ENCODE results near the gene COL4A2. TPM values are rescaled to one million over a fixed set of nuclear protein-coding genes. Genes with fewer than 3 reads are reported as not detected.

The COL4A2 gene
- total RNA-seq, 4 donors from 2014 or later: 419 to 931 (median 555) TPM

DNA sequence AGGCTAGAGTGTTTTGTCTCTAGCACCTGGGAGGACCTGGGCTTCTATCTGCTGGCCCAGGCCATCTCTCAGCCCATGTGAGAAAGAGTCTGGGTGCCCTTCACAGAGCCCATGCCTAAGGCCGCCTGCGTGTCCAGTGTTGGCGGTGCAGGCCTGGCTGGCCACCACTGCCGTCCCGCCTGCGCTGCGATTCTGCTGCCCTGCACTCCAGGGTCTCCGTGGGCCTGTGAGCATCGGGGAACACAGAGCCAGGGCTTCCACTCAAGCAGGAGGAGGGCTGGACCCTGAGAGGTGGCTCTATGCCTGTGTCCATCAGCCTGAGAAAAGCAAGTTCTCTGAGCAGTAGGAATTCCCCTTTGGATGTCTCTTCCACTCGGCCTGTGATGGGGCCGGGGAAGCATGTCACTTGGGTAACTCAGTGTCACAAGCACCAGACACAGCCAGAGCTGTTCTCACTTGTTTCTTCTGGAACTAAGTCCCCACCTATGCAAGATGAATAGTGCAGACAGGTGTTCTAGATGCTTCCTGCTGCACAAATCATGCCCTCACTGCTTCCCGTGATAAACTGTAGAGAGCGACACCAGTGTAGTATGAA, 160.5 kb downstream of the COL4A2 start:
- peaks cover 0 to 21% (median 20%) of the 10 kb centered on the region in 4 donors for H3K4me1 ChIP-seq
- no peaks in the 10 kb centered on the region for H3K9me3 ChIP-seq
- intact Hi-C loops (cut with DNase I): no loop called here
- TF ChIP-seq POLR2A (IDR thresholded peaks at IDR 0.05; ENCODE audit: low read depth) (no peak), POLR2AphosphoS5 (IDR thresholded peaks at IDR 0.05) (no peak), EP300 (IDR thresholded peaks at IDR 0.05) (no peak)
- TF ChIP-seq, protein P1, sequence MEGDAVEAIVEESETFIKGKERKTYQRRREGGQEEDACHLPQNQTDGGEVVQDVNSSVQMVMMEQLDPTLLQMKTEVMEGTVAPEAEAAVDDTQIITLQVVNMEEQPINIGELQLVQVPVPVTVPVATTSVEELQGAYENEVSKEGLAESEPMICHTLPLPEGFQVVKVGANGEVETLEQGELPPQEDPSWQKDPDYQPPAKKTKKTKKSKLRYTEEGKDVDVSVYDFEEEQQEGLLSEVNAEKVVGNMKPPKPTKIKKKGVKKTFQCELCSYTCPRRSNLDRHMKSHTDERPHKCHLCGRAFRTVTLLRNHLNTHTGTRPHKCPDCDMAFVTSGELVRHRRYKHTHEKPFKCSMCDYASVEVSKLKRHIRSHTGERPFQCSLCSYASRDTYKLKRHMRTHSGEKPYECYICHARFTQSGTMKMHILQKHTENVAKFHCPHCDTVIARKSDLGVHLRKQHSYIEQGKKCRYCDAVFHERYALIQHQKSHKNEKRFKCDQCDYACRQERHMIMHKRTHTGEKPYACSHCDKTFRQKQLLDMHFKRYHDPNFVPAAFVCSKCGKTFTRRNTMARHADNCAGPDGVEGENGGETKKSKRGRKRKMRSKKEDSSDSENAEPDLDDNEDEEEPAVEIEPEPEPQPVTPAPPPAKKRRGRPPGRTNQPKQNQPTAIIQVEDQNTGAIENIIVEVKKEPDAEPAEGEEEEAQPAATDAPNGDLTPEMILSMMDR (IDR thresholded peaks at IDR 0.05): no peak
- DNase-seq (ENCODE audit: extremely low spot score): no peak
- H3K27ac ChIP-seq (replicated peaks in 1 of 4): no peak overlapping the region
- 93% methylated on average over 12 of the region's 13 CpGs for WGBS
- H3K27me3 ChIP-seq: no peaks in the 10 kb centered on the region
- H3K4me3 ChIP-seq: no peak overlapping the region
- peaks cover 31 to 100% (median 97%) of the 10 kb centered on the region in 4 donors for H3K36me3 ChIP-seq

DNA sequence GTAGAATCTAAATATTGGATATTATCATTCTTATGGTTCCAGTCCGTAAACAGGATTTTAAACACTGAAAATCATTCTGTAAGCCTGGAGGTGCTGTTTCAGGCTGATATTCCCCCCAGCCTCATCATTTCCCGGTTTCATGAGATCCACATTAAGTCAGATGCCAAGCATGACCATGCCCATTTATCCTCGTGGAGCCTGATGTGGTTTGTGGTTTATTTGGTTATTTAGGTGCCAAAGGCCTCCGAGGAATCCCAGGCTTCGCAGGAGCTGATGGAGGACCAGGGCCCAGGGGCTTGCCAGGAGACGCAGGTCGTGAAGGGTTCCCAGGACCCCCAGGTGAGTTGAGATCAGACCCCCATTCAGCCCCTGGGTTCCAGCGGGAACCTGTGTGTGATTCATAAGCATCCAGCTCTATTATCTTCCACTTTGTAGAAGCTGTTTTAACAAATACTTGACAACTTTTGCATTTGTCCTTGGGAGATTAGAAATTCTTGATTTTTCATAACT, 162.0 kb downstream of the COL4A2 start:
- Histone ChIP-seq H3K27ac (replicated peaks in 1 of 4) (peak overlapping the region in 1 of 4 donors; percentile 7), H3K27me3 (no peaks in the 10 kb centered on the region), H3K4me1 (peaks cover 0 to 21% (median 19%) of the 10 kb centered on the region in 4 donors), H3K36me3 (peaks cover 34 to 100% (median 97%) of the 10 kb centered on the region in 4 donors), H3K9me3 (no peaks in the 10 kb centered on the region), H3K4me3 (no peak overlapping the region)
- no peak for DNase-seq (ENCODE audit: extremely low spot score)
- 84% methylated on average over 8 of the region's 8 CpGs for WGBS
- intact Hi-C loops (cut with DNase I): no loop called here
- TF ChIP-seq EP300 (IDR thresholded peaks at IDR 0.05): no peak
- TF ChIP-seq POLR2A (IDR thresholded peaks at IDR 0.05; ENCODE audit: low read depth): no peak
- no peak for TF ChIP-seq POLR2AphosphoS5 (IDR thresholded peaks at IDR 0.05)
- TF ChIP-seq, protein P1 (IDR thresholded peaks at IDR 0.05): no peak

DNA sequence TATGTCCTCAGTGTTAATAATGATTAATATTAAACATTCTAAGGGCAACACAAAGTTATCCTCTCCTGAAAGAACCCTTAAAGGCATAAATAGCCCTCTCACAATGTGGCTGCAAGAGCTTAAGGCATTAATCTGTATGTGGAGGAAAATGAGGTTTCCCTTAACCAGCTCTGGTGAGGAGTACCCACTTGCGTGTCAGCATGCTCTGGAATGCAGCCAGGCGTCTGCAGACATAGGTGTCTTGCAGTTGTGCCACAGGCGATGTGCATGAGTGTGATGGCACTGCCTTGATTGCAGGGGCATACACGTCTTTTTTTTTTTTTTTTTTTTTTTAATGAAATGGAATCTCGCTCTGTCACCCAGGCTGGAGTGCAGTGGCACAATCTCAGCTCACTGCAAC, 162.5 kb downstream of the COL4A2 start:
- H3K4me3 ChIP-seq: no peak overlapping the region
- H3K9me3 ChIP-seq: no peaks in the 10 kb centered on the region
- peaks cover 40 to 100% (median 97%) of the 10 kb centered on the region in 4 donors for H3K36me3 ChIP-seq
- H3K27me3 ChIP-seq: no peaks in the 10 kb centered on the region
- H3K4me1 ChIP-seq: peaks cover 0 to 21% (median 18%) of the 10 kb centered on the region in 4 donors
- no peak for TF ChIP-seq POLR2AphosphoS5 (IDR thresholded peaks at IDR 0.05)
- WGBS: 80% methylated on average over 5 of the region's 5 CpGs
- intact Hi-C loops (cut with DNase I): no loop called here
- DNase-seq (ENCODE audit: extremely low spot score): no peak
- H3K27ac ChIP-seq (replicated peaks in 1 of 4): no peak overlapping the region

DNA sequence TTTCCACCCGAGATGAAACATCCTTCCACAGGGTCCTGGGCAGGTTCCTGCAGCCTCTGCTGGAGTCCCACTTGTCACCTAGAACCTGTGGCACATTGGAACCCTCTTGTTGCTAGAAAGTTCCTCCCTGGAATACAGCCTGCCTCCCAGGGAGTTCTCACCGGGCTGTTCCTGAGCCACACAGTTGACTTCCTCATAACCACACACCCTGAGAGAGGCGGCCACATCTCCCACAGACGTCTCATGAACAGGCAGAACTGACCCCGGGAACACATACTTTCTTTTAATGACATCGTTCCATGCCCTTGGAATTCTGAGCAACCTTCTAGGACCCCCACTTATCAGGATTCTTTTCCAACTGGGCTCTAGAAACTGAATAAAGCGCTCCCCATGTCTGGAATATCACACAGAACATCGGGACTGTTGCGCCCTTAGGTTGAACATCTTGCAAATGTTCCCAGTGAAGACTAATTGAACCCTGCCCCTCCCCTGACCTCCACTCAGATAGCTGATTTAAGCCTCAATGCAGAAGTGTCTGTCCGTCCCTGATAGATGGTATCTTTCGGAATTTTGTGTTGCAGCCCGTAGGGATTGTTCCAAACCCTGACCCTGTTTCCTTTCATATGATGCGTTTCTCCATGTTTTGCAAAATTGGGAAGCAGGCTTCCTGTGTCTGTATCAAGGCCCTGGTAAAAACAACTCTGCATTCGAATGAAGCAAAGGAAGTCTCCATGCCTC, 163.4 kb downstream of the COL4A2 start:
- H3K27me3 ChIP-seq: no peaks in the 10 kb centered on the region
- peaks cover 0 to 21% (median 18%) of the 10 kb centered on the region in 4 donors for H3K4me1 ChIP-seq
- peaks cover 48 to 100% (median 97%) of the 10 kb centered on the region in 4 donors for H3K36me3 ChIP-seq
- 71% methylated on average over 14 of the region's 14 CpGs for WGBS
- intact Hi-C loops (cut with DNase I): no loop called here
- H3K27ac ChIP-seq (replicated peaks in 1 of 4): peak overlapping the region; percentile 17 to 68 (median 43)
- no peak overlapping the region for H3K4me3 ChIP-seq
- TF ChIP-seq POLR2AphosphoS5 (IDR thresholded peaks at IDR 0.05): no peak
- no peak for TF ChIP-seq EP300 (IDR thresholded peaks at IDR 0.05)
- TF ChIP-seq, protein P1 (IDR thresholded peaks at IDR 0.05): no peak
- no peak for TF ChIP-seq POLR2A (IDR thresholded peaks at IDR 0.05; ENCODE audit: low read depth)
- DNase-seq (ENCODE audit: extremely low spot score): no peak
- H3K9me3 ChIP-seq: no peaks in the 10 kb centered on the region

DNA sequence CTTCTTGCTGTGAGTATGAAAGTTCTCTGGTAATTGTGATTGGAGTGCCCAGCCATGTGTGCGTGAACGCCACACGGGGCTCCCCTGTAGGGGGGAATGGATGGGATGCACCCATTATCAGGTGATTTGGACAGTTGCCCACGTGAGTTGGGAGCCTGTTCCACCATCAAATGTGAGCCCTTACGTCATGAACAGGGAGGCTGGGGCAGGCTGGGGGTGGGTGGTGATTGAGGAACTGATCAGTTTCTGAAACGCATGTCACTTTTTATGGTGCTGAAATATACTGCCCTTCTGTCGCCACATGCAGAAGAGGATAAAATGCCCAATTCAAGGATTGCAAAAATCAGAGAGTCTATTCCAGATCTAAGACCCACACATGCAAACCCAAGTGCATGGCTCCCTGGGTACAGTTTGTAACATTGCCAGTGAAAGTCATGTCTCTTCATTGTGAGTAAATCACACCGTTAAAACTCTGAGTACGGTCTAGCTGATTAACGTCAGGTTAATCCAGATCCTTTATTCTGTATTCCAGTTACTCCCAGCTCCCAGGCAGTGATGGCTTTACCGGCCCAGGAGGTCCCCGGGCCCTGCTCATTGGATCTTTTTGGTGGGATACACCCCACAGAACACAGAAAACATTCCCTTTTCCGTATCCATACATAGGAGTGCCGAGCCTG, 164.2 kb downstream of the COL4A2 start:
- no peaks in the 10 kb centered on the region for H3K27me3 ChIP-seq
- DNase-seq (ENCODE audit: extremely low spot score): no peak
- no peak overlapping the region for H3K4me3 ChIP-seq
- peak overlapping the region; percentile 11 to 68 (median 38) for H3K27ac ChIP-seq (replicated peaks in 1 of 4)
- intact Hi-C loops (cut with DNase I): no loop called here
- H3K9me3 ChIP-seq: no peaks in the 10 kb centered on the region
- peaks cover 57 to 100% (median 97%) of the 10 kb centered on the region in 4 donors for H3K36me3 ChIP-seq
- H3K4me1 ChIP-seq: peaks cover 0 to 20% (median 17%) of the 10 kb centered on the region in 4 donors
- WGBS: 50% methylated on average over 14 of the region's 14 CpGs
- TF ChIP-seq POLR2A (IDR thresholded peaks at IDR 0.05; ENCODE audit: low read depth) (no peak), POLR2AphosphoS5 (IDR thresholded peaks at IDR 0.05) (no peak), EP300 (IDR thresholded peaks at IDR 0.05) (no peak)
- TF ChIP-seq, protein P1 (IDR thresholded peaks at IDR 0.05): no peak

All from esophagus muscularis mucosa (tissue), 4 donors.